Eye (tissue), 1 donor: ENCODE measurements around the gene CALN1.
A peak's percentile ranks its signal among the peaks of the same experiment; 100 is the strongest.
"Not testable (repeated sequence)": the region's sequence is repeated elsewhere in the genome, so short reads cannot be mapped to it uniquely, and the experiment has no call there.

Source experiments
- DNase-seq: peaks from one replicate; pipeline ENCODE4 v3.0.0-alpha.2; 2015

CALN1 gene

GRCh38 chr7:71846160-71846559 is 566.0 kb downstream of the CALN1 start:
- peak; percentile 46 for DNase-seq

GRCh38 chr7:71843676-71844075 is 568.5 kb downstream of the CALN1 start:
- DNase-seq: no peak

GRCh38 chr7:71842786-71843185 is 569.4 kb downstream of the CALN1 start:
- DNase-seq: no peak

GRCh38 chr7:71842381-71842780 is 569.8 kb downstream of the CALN1 start:
- DNase-seq: no peak

GRCh38 chr7:71835056-71835455 is 577.1 kb downstream of the CALN1 start:
- no peak for DNase-seq

GRCh38 chr7:71829515-71829914 is 582.6 kb downstream of the CALN1 start:
- no peak for DNase-seq

GRCh38 chr7:71828361-71828760 is 583.8 kb downstream of the CALN1 start:
- no peak for DNase-seq

- DNase-seq: no peak
These were observed 586.0 kb downstream of the CALN1 start for GRCh38 chr7:71826141-71826540.

- DNase-seq: no peak
These were observed 588.0 kb downstream of the CALN1 start for GRCh38 chr7:71824006-71824760.

GRCh38 chr7:71822406-71822805 is 589.7 kb downstream of the CALN1 start:
- not testable (repeated sequence) for DNase-seq

- DNase-seq: no peak
These were observed 594.2 kb downstream of the CALN1 start for GRCh38 chr7:71817916-71818315.

- DNase-seq: no peak
These were observed 604.0 kb downstream of the CALN1 start for GRCh38 chr7:71808115-71808514.

- DNase-seq: no peak
These were observed 607.9 kb downstream of the CALN1 start for GRCh38 chr7:71804256-71804655.

- no peak for DNase-seq
These were observed 610.2 kb downstream of the CALN1 start for GRCh38 chr7:71801976-71802375.

GRCh38 chr7:71800321-71800720 is 611.8 kb downstream of the CALN1 start:
- no peak for DNase-seq

- DNase-seq: no peak
These were observed 616.7 kb downstream of the CALN1 start for GRCh38 chr7:71795410-71795809.

GRCh38 chr7:71793251-71793650 is 618.9 kb downstream of the CALN1 start:
- DNase-seq: no peak

- DNase-seq: no peak
These were observed 624.6 kb downstream of the CALN1 start for GRCh38 chr7:71787513-71787912.

GRCh38 chr7:71785216-71785615 is 626.9 kb downstream of the CALN1 start:
- DNase-seq: no peak

GRCh38 chr7:71784781-71785180 is 627.4 kb downstream of the CALN1 start:
- DNase-seq: no peak

- no peak for DNase-seq
These were observed 628.0 kb downstream of the CALN1 start for GRCh38 chr7:71784180-71784579.

- DNase-seq: no peak
These were observed 628.4 kb downstream of the CALN1 start for GRCh38 chr7:71783779-71784178.

GRCh38 chr7:71782051-71782450 is 630.1 kb downstream of the CALN1 start:
- DNase-seq: no peak

GRCh38 chr7:71780282-71780681 is 631.9 kb downstream of the CALN1 start:
- no peak for DNase-seq

GRCh38 chr7:71777278-71777677 is 634.9 kb downstream of the CALN1 start:
- DNase-seq: no peak
